GM18868 (cell line): ENCODE measurements around the gene CHMP6.
"Not testable (repeated sequence)": the region's sequence is repeated elsewhere in the genome, so short reads cannot be mapped to it uniquely, and the experiment has no call there.

Experiments used
- ATAC-seq: cut with Tn5 transposase; IDR thresholded peaks from one replicate; pipeline ENCODE4 v1.9.1; 2021; ENCODE audit warnings: mild to moderate bottlenecking, moderate library complexity; ENCODE audit not compliant: unreplicated experiment

Gene CHMP6

DNA sequence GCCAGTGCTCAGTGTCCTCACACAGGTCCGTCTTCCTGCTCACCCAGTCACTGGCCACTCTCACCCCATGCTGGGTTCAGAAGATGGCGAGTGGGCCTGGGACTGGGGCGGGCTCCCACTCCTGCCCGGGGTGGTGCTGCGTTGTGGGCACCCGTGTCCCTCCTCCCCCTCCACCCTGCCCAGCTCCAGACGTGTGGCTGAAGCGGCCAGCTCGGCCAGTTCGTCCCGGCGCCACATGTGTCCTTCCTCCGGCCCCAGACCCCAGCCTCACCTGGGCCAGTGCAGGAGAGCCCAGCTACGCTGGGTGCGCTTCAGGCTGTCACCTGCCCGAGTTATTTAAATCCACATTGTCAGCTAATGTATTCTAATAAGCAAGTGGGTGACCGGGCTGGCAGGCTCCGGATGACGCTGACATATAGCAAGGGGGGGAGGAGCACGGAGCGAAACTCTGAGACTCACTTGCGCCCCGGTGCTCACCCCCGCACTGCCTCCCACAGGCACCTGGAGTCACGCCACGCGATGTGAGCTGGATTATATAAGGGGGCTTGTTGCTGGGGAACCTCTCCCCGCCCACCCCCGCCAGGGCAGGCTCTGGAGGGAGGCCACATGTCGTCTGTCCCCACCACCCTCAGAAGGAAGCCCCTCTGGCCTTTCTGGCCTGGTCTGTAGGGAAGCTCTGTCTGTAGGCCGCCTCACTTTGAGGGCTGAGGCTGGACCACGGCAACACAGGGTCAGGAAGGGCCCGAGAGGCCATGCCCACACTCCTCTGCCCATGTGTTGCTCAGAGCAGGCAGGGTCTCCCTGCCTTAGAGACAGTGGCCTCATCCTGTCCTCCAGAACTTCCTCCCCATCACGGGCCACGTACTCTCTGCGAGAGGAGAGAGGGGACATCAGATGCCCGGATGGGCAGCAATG lies 36.2 kb downstream of the CHMP6 start:
- no peak for ATAC-seq

- ATAC-seq, result no peak
These were observed 36.8 kb downstream of the CHMP6 start for GRCh38 chr17:81028506-81028858.

- ATAC-seq, result no peak
These were observed 38.2 kb downstream of the CHMP6 start for GRCh38 chr17:81029859-81030258.

- not testable (repeated sequence) for ATAC-seq
These were observed 38.7 kb downstream of the CHMP6 start for GRCh38 chr17:81030312-81030711.

DNA sequence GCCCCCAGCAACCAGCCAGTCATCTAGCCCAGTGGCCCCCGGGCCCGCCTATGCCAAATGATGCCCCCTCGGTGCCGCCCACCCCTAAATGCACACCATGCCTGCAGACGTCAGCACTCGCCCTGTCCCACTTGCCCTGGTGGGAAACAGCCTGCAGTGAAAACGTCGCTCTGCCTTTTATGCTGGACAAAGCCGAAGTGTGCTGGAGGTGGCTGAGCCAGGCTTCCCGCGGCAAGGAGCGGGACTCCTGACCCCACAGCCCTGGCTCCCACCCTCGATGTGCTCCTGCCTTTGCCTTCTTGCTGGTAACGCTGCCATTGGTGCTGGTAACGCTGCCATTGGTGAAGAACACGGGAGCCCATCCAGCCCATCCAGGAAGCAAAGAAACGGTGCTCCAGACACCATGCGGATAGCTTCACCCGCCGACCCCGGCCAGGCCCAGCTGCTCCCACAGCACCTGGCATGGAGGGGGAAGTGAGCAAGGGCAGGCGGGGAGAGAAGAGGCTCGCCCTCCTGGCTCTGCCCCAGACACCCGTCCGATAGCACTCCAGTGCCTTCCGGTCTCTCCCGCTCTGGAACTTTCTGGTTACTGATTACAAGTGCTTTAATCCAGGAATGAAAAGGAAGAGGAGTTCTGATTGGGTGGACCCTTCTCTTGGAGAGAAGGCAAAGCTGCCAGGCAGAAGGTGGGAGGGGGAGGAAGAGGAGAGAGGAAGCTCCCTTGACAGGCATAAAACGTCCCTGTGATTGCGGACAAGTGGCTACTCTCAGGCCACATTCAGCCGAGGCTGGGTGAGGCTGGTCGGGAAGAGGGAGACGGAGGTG lies 39.3 kb downstream of the CHMP6 start:
- no peak for ATAC-seq

GRCh38 chr17:81031566-81032550 lies 40.2 kb downstream of the CHMP6 start:
- ATAC-seq, result no peak

GRCh38 chr17:81032641-81033480 lies 41.2 kb downstream of the CHMP6 start:
- no peak for ATAC-seq

DNA sequence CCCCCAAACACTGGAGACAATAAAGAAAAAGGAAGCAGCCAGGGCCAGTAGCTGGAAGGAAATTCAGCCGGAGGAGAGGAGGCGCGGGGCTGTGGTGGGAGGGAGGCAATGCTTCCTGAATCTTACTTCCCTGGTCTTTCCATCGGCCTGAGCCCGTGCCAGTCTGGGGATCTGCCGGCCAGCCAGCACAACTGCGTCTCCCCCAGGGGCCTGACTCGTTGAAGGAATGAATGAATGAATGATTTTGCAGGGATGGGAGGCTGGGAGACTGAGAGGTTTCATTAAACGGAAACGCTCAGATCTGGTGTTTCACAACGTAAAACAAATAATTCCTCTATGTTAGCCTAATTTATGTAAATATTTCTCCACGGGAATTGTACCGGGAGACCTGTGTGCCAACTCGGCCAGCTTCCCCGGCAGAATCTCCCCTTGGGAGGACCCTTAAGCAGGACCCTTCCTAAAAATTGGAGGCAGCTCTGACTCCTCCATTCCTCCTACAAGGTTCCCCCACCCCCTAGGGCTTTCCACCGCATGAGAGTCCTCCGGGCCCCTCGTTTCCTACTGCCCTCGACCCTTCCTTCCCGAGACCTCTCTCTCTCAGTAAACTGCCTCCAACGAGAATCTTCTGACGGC lies 42.0 kb downstream of the CHMP6 start:
- no peak for ATAC-seq

- no peak for ATAC-seq
These were observed 42.6 kb downstream of the CHMP6 start for GRCh38 chr17:81034168-81034777.

GRCh38 chr17:81034779-81035520 lies 43.3 kb downstream of the CHMP6 start, which contains the start of gene BAIAP2:
Gene BAIAP2, plus strand, starts transcription at chr17:81035151. Its CDS starts 104 bp downstream, at chr17:81035255.
- peak; percentile 71 for ATAC-seq

- ATAC-seq, result peak; percentile 13
These were observed 44.0 kb downstream of the CHMP6 start for GRCh38 chr17:81035521-81036196.

GRCh38 chr17:81036197-81036941 lies 44.7 kb downstream of the CHMP6 start:
- no peak for ATAC-seq

GRCh38 chr17:81037026-81037797 lies 45.6 kb downstream of the CHMP6 start:
- ATAC-seq, result no peak

DNA sequence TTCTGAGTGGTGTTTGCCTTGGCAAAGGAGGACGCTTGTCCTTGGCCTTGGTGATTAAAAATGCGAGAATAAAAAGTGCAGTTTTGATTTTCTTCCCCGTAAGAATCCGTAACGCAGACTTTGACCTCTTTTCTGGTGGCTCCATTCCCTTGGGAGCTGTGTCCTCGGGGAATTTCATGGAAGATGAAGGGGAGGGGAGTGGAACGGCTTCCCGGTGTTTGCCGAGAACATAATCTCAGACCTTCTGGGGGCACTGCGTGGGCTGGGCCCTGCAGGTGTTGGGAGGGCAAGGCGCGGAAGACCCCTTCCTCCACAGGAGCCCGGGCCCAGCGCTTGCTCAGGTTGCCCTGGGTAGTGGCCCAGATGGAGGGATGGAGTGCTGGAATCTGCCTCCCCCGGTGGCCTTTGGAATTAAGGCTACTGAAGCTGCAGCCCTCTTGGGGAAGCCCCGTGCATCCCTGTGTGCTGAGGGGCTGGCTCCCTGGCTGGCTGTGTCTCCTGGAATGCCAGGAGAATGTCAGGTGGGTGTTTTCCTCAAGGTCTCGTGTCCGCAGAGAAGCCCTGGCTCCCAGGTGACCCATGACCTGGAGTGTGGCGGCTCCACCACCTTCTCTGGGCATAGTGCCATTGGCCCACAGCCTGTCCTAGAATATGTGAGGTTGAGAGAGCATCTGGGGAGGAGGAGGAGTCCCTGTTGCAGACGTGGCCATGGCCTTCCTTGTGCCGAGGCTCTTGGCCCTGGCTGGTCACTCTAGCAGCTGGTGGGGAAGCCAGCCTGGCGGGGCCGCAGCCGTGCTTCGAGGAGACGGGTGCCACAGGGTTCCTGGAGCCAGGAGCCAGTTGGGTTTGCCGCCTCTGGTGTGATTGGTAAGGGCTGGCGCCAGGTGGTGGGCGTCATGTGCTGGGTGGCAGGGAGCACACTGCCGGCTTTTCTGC lies 46.4 kb downstream of the CHMP6 start:
- no peak for ATAC-seq

DNA sequence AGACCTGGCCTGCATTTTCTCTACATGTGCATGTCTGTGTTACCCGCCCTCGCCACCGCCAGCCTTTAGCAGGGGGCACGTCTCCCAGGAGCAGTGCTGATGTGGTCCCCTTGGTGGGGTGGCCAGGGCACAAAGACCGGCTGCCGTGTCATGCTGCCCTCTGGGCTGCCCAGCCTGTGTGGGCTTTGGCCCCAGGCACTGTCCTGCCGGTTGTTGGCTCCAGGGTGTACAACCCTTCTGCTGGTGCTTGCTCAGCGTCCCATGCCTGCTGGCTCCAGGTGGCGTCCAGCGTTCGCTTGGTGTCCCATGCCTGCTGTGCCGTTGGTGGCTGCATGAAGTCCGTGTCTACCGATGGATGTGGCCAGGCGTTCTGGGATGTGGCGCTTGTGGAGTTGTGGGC lies 47.5 kb downstream of the CHMP6 start:
- ATAC-seq, result no peak
